COLO668 (cell line): ENCODE data around the gene DNAH11.
"Not testable (repeated sequence)": the region's sequence is repeated elsewhere in the genome, so short reads cannot be mapped to it uniquely, and the experiment has no call there.

Source experiments
- DNase-seq: peaks from one replicate; lab custom pipeline; 2025; ENCODE audit not compliant: unreplicated experiment; lab: John Stamatoyannopoulos, UW

Gene DNAH11

GRCh38 chr7:21616091-21616490 is 73.3 kb downstream of the DNAH11 start:
- DNase-seq = no peak

DNA sequence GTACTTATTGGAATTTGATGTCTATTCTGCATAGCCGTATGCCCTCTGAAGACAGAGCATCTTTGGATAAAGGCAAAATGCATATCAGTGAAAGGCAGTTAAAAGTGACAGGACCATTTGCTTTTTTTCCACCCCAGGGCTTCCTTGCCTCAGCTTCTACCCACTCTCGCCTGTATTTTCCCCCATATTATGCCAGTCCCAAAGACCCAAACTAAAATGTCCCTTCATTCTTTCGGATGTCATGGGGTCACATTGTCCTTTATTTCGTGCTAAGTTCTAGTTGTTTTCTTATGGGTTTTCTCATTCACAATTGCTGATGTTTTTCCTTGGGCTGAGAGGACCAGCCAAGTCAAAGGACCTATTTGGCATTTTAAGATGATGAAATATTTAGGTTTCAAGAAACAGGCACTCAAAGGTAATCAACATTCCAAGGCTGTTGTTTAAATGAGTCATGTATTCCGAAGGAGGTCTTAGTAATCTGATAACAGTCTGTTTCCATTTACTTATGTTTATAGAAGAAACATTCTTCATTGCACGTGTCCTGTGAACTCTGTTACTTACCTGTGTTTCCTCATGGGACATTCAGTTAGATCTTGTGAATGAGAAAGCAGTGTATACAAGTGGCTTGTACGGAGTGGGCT is 74.1 kb downstream of the DNAH11 start:
- no peak for DNase-seq

DNA sequence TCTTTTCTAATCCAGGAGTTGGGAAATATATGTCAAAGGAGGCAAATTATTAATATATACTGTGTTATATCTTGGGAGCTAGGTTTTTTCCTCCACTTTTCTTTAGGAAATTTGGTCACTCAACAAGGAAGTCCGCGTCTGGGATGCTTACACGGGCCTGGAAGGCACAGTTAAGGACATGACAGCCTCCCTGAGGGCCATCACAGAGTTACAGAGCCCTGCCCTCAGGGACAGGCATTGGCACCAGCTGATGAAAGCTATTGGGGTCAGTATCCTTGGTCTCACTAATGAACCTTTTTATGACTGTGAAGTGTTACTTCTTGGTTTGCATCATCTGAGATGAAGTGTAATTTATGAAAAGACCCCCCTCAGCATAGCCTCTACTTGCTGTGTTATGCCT is 74.7 kb downstream of the DNAH11 start:
- no peak for DNase-seq

DNA sequence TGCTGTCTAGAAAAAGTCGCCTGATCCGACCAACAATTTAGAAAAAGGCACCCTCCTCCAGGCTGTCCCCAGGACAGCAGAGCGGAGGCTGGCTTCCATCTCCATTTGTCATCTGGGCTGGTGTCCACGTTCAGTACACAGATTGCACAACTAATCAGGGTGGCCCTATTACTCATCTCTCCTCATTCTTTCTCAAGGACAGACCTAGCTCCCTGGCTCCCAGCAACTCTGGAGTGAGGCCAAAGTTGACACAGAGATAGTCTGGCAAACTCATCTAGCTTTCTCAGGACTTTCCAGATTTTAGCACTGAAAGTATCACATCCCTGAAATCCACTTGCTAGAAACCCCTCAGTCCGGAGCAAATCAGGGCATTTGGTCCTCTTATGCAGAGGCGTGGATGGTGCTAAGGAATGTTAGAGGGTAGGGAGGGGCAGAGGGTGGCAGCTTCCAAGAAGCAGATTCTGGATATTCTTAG is 75.1 kb downstream of the DNAH11 start:
- no peak for DNase-seq

DNA sequence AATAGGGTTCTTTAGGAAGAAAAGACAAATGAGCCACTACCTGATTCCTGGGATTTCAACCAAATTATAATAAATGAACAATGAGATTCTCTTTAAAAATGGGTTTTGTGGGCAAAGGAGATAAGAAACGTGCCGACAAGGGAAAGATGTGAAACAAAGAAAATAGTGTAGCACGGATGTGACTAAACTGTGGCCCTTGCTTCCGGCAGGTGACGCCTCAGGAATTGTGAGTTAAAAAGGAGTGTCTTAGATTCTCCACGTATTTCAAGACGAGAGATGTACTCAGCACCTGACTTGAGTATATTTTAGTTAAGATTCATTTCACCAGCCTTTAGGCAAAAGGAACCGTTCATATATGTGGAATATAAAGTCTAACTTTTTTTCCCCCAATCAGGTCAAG is 75.9 kb downstream of the DNAH11 start:
- no peak for DNase-seq

GRCh38 chr7:21620054-21620453 is 77.2 kb downstream of the DNAH11 start:
- DNase-seq = no peak

GRCh38 chr7:21624320-21624719 is 81.5 kb downstream of the DNAH11 start:
- no peak for DNase-seq

DNA sequence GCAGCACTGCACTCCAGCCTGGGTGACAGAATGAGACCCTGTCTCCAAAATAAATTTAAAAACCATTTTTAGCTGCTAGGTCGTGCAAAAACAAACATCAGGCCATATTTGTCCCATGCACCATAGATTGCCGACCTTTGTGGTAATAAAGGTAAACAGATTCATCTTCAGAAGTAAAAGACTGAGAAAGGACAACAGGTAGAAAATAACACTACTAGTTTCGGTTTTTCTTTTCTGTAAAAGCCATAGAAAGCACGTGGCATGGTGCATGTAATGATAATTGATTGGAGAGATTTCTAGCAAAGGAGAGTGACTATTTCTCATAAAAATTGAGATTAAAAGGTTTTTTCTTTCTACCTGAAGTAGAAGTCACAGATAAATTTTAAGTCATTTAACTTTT is 93.9 kb downstream of the DNAH11 start:
- no peak for DNase-seq

GRCh38 chr7:21639206-21639868 is 96.5 kb downstream of the DNAH11 start:
- DNase-seq = no peak

- DNase-seq = no peak
Observed at GRCh38 chr7:21640105-21640504, 97.3 kb downstream of the DNAH11 start.

GRCh38 chr7:21641546-21641945 is 98.7 kb downstream of the DNAH11 start:
- no peak for DNase-seq

DNA sequence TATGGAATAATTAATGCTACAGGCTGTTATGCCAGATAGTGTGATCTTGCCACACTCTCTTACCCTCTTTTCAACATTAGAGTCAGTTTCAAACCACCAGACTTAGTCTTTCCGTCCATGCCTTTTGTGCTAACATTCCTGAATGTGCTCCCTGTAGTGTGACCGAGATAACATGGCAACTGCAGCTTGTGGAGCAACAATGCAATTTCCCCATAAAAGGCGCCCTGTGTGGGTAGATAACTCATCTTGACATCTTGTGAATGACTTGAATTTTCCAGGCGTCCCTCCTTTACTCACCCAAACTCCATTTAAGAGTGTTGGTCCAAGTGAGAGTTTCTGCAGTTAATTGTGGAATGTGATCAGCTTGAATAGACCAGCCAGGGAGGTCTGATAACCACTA is 99.6 kb downstream of the DNAH11 start:
- DNase-seq = no peak

DNA sequence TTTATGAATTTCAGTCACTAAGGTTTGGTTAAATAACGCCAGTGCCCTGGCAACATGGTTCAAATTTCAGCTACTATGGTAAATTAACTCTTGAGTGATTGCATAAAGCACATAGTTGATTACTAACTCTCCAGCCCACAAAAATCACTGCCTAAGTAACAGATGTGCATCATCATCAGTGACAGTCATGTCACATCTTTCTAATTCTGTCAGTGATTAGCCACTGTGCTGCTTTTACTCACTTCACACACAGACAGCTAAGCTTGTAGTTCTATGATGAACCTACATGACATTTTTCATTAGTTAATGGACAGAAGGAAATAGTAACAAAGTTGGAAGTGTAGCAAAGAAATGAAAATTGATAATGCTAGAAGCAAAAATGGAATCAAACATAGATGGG is 108.9 kb downstream of the DNAH11 start:
- DNase-seq = no peak

GRCh38 chr7:21653623-21654022 is 110.8 kb downstream of the DNAH11 start:
- no peak for DNase-seq

- DNase-seq = no peak
Observed at GRCh38 chr7:21656081-21656480, 113.2 kb downstream of the DNAH11 start.

GRCh38 chr7:21656796-21657195 is 114.0 kb downstream of the DNAH11 start:
- DNase-seq = no peak

- DNase-seq = no peak
Observed at GRCh38 chr7:21670496-21670895, 127.7 kb downstream of the DNAH11 start.

DNA sequence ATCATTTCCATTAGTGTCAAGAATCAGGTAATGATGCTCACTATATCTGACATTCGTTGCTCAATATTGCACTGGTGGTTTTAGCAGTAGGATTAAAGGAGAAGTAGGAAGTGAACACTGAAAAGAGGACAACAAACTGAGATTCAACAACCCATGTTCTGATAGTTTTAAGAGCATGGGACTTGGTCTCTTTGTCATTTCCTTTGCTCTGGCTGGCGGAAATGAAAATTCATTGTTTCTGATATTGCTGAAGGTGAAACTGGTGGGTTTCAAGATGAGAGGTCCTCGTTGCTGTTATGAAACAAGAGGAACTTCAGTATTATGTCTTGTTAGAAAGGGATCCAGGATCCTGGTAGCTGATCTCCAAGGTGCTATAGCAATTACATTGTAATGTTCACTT is 129.0 kb downstream of the DNAH11 start:
- DNase-seq = no peak

DNA sequence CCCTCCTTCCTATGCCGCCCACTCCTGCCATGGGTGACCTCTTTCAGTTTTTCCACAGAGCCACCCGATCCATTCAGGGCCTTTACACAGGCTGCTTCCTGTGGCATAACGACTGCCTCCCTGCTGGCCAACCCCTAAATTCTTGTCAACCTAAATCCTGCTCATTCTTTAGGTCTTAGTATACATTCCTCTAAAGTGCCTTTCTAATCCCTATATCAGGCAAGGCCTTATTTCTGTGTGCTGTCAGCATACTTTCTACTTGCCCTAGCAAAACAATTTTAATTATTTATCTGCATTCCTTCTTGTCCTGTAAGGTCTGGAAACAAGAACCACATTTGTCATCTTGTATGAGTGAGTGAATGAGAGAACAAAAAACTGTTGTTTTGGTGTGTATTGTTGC is 132.4 kb downstream of the DNAH11 start:
- DNase-seq = no peak

GRCh38 chr7:21690705-21691104 is 147.9 kb downstream of the DNAH11 start:
- DNase-seq = no peak

DNA sequence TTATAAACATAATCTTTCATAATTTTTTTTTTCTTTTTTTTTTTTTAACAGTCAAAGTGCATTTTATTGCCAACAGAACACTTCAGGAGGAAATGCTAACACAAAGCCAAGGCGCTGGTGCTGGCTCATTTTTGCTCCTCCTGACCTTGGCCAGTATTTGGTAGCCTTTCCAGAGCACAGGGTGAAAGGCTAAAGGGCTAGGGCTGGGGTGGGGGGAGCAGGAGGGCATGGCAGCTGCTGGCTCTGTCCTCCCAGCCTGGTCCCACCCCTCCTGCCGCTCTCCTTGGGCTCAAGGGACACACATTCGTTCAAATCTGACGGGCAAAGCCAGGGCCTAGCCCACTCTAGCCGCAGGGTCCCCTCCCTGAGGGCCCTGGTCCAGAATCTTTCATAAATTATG is 148.3 kb downstream of the DNAH11 start:
- not testable (repeated sequence) for DNase-seq

GRCh38 chr7:21700587-21700986 is 157.7 kb downstream of the DNAH11 start:
- not testable (repeated sequence) for DNase-seq

DNA sequence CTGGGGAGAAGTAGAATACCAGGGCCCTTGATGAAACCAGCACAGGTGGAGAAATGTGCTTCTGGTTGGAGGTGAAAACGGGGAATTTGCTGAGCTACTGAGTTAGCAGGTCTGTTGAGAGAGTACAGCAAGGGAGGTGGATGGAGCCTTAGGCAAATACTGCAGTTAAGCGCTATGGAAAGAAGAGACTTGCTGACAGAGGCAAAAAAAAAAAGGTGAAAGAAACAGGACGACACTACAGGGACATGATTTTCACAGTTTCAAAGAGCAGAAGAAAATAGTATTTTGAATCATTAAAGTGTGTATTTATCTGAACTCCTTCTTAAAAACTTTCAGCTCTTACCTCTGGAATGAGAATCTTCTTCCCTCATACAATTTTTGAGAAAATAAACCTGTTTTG is 159.5 kb downstream of the DNAH11 start:
- no peak for DNase-seq
